Superior temporal gyrus (tissue), 1 donor: ENCODE measurements around the gene STMN3.
A peak's percentile ranks its signal among the peaks of the same experiment; 100 is the strongest.
"Not testable (repeated sequence)": the region's sequence is repeated elsewhere in the genome, so short reads cannot be mapped to it uniquely, and the experiment has no call there.

Experiments used
- DNase-seq: peaks from one replicate; pipeline ENCODE4 v3.0.0-alpha.2; 2016; ENCODE audit errors: extremely low spot score

STMN3 gene

GRCh38 chr20:63636752-63637628 is 16.2 kb downstream of the STMN3 start:
- DNase-seq: no peak

GRCh38 chr20:63635431-63636141 is 17.6 kb downstream of the STMN3 start:
- DNase-seq: no peak

- DNase-seq: no peak
Measured at GRCh38 chr20:63633732-63634131, 19.5 kb downstream of the STMN3 start.

- not testable (repeated sequence) for DNase-seq
Measured at GRCh38 chr20:63631426-63631825, 21.8 kb downstream of the STMN3 start.

DNA sequence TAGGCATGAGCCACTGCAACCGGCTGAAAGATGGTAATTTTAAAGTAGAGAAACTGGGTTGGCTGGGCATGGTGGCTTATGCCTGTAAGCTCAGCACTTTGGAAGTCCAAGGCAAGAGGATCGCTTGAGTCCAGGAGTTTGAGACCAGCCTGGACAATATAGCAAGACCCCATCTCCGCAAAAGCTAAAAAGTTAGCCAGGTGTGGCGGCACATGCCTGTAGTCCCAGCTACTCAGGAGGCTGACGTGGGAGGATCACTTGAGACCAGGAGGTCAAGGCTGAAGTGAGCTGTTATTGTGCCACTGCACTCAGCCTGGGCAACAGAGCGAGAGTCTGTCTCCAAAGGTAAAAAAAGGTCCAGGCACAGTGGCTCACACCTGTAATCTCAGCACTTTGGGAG is 22.3 kb downstream of the STMN3 start:
- not testable (repeated sequence) for DNase-seq

DNA sequence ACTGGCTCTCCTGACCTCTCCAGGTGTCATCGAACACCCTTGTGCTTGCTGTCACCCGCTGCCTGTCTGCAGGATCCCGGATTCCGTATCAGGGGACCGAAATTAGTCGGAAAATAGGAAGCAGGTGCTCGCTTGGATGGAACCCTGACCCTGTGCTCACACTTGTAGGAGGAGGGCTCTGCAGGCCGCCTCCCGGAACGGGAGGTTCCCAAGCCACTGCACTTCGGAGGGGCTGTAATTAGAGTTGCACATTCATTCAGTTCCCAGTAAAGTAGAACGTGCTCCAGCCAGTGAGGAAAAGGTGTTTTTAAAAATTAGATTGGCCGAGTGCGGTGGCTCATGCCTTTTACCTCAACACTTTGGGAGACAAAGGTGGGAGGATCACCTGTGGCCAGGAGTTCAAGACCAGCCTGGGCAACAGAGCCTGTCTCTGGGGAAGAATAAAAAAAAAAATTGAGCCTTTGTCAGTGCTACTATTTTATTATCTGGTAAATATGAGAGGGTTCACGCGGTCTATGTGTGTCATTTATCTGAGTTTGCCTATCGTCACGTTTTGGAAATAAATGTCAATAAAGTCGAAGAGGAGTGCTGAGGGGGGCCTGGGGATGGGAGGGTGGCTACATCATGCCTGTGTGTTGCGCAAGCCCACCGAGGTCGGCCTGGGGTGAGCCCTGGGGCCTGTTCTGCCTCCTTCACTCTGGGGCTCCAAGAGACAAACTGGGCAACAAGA is 24.8 kb downstream of the STMN3 start:
- DNase-seq: no peak

GRCh38 chr20:63627751-63628245 is 25.4 kb downstream of the STMN3 start:
- no peak for DNase-seq

- peak; percentile 93 for DNase-seq
Measured at GRCh38 chr20:63627129-63627750, 26.0 kb downstream of the STMN3 start.

DNA sequence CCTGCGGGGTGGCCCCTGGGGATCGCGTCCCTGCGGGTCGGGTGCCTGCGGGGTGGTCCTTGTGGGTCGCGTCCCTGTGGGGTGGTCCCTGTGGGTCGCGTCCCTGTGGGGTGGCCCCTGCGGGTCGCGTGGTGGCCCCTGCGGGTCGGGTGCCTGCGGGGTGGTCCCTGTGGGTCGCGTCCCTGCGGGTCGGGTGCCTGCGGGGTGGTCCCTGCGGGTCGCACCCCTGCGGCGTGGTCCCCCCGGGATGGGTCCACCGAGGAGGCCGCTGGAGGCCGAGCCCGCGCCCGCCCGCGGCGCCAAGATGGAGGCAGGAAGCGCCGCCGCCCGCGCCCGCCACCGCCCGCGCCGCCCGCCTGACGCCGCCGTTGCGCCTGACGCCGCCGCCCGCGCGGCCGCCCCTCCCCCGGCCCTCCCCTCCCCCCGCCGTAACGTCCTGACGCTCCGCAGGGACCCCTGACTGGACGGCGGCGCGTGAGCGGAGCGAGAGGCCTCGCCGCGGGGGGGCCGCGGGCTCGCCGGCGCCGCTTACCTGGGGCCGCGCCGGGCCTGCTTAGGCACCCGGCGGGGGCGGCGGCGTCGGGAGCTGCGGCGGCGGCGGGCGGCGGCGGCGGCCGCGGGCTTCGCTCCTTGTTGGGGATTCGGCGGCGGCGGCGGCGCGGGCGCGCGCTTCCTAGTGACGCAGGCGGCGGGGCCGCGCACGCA is 26.6 kb downstream of the STMN3 start, which contains the start of gene GMEB2:
GMEB2 (minus strand) TSS at position 678 of the 705 bp plus-strand sequence. CDS start 7,704 bp downstream, outside the sequence.
- peak; percentile 64 for DNase-seq

- no peak for DNase-seq
Measured at GRCh38 chr20:63625771-63626423, 27.3 kb downstream of the STMN3 start.

GRCh38 chr20:63624486-63624885 is 28.7 kb downstream of the STMN3 start:
- DNase-seq: no peak

DNA sequence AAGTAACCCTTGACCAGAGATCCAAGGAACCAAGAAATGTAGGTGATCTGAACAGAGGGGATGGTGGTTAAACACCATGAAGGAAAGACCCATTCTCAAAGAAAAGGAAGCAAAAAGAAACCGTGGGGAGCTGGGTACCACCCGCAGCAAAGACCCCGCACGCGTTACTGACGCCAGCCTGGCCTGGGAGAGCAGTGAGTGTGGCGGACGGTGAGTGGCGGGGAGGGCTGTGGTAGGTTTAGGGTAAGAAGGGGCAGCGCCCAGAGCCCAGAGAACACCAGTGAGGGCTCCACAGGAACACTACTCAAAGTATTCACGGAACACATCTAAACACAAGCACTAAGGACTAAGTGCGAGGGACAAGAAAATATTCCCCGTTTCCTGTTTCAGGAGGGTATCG is 30.5 kb downstream of the STMN3 start:
- no peak for DNase-seq

GRCh38 chr20:63622096-63622495 is 31.1 kb downstream of the STMN3 start:
- DNase-seq: no peak

DNA sequence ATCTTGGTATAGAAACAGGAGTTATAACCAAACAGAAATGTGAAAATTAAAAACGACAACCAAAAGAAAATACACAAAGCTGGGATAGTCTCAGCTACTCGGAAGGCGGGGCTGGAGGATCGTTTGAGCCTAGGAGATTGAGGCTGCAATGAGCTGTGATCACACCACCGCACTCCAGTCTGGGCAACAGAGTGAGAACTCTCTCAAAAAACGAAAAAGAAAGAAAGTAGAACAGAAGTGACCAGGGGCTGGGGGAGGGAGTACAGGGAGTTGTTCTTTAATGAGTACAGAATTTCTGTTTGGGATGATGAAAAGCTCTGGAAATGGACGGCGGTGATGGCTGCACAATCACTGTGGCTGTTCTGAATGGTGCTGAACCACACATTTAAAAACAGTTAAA is 32.2 kb downstream of the STMN3 start:
- DNase-seq: no peak

DNA sequence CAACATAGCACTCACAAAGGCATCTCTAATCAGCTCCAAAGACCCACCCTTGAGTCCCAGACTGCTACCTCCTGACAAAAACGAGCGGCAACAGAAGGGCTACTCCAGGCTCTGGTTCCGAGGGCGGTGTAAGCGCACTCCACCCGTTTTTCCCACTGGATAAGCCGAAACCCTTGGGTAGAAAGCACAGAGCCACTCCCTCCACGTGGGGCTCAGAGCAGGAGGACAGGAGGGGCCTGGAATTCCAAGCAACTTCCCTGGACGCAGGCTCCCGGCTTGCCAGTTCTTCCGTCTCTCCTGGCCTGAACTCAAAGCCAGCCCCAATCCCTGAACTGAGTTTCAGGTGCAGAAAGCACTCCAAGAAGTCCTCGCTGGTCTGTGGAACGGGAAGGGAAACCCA is 33.7 kb downstream of the STMN3 start:
- DNase-seq: no peak

GRCh38 chr20:63619086-63619485 is 34.1 kb downstream of the STMN3 start:
- DNase-seq: no peak

DNA sequence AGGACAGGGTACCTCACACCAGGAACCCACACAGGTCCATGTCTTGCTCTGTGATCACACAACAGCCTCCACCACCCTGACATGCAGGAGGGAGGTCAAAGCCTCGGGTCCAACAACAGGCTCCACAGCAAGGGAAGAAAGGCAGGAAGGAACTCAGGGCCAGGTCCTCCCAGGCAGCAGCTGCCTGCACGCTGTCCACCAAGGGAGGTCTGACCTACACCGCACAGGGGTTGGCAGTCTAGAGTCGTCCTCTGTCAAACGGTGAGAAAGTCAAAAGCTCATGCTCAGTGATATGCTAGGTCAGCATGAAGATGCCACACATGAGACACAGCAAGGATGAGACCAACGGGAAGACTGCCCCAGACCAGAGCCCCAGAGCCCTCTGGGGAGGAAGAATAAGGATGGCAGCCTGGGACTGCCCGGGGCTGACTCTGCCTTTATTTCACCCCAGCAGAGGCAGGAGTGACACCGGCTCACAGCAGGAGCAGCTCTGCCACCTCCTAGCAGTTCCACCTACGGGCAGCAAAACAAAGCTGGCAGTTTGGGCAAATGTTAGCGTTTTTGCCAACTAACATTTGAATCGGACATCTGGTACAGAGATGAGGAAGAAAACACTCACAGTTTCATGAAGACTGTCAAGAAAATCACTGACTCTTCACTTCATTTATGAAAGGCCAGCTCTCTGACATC is 34.8 kb downstream of the STMN3 start:
- DNase-seq: no peak

DNA sequence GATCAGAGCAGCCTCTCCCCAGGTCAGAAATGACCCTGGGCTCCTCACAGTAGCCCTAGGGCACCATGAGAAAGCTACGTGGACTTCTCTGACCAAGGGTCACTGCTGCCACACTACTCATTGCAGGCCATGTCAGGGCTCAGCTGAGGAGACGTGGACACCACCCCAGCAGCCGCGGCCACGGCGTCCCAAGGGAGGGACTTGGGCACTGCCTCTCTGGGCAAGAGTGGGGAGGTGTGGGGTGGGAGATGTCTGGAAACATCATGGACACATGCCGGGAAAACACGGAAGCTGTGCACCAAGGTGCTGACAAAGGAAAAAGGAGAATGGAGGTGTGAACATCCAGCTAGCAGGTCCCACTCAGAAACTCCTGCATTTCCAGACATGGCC is 35.4 kb downstream of the STMN3 start:
- no peak for DNase-seq

- no peak for DNase-seq
Measured at GRCh38 chr20:63617092-63617875, 35.9 kb downstream of the STMN3 start.
